ENCODE data around the gene ANO1. TPM values are rescaled to one million over a fixed set of nuclear protein-coding genes. Genes with fewer than 3 reads are reported as not detected.
A peak's percentile ranks its signal among the peaks of the same experiment; 100 is the strongest.

ANO1 gene
- total RNA-seq, 1 donor from 2014 or later, result 0.14 TPM

- peaks cover 7% of the 10 kb centered on the region for H3K27me3 ChIP-seq (ENCODE audit: insufficient read depth, low read length)
- H3K27me3 Mint-ChIP-seq (ENCODE audit: low read depth, unreplicated experiment), result peaks cover 57% of the 10 kb centered on the region
- no peak overlapping the region for H3K4me3 ChIP-seq (ENCODE audit: insufficient read depth, low read depth, low read length)
- H3K36me3 ChIP-seq (ENCODE audit: insufficient read depth, low read length), result no peaks in the 10 kb centered on the region
- no peak overlapping the region for H3K4me2 ChIP-seq (ENCODE audit: low read length)
- no peaks in the 10 kb centered on the region for H3K9me3 ChIP-seq (ENCODE audit: insufficient read depth, low read depth, low read length)
- H3K9me3 Mint-ChIP-seq (ENCODE audit: unreplicated experiment), result no peaks in the 10 kb centered on the region
- no peak overlapping the region for H3K27ac Mint-ChIP-seq (ENCODE audit: unreplicated experiment)
- DNase-seq (ENCODE audit: low read depth) (no peak), FAIRE-seq (no peak)
- no peak overlapping the region for H2AFZ ChIP-seq (ENCODE audit: low read depth, low read length)
- peaks cover 8% of the 10 kb centered on the region for H3K4me1 Mint-ChIP-seq (ENCODE audit: low read depth, unreplicated experiment)
- no peaks in the 10 kb centered on the region for H3K36me3 Mint-ChIP-seq (ENCODE audit: low read depth, unreplicated experiment)
- no peaks in the 10 kb centered on the region for H3K4me1 ChIP-seq (ENCODE audit: insufficient read depth, low read length)
- TF ChIP-seq EZH2 (IDR thresholded peaks at IDR 0.05; ENCODE audit: insufficient read depth, low read length), result no peak
- TF ChIP-seq CTCF (IDR thresholded peaks at IDR 0.05; ENCODE audit: insufficient read depth, low read depth, low read length), result no peak
- no peak overlapping the region for H3K9ac ChIP-seq (ENCODE audit: low read length)
- H3K79me2 ChIP-seq (ENCODE audit: insufficient read depth, low read length), result no peaks in the 10 kb centered on the region
- no peak overlapping the region for H3K4me3 Mint-ChIP-seq (ENCODE audit: unreplicated experiment)
- H3K27ac ChIP-seq (ENCODE audit: low read depth, low read length), result no peak overlapping the region
- H4K20me1 ChIP-seq (ENCODE audit: insufficient read depth, low read length), result no peaks in the 10 kb centered on the region
Measured at GRCh38 chr11:70147668-70148067, 69.6 kb downstream of the ANO1 start.

- no peaks in the 10 kb centered on the region for H3K36me3 Mint-ChIP-seq (ENCODE audit: low read depth, unreplicated experiment)
- H3K27ac ChIP-seq (ENCODE audit: low read depth, low read length), result no peak overlapping the region
- no peaks in the 10 kb centered on the region for H3K36me3 ChIP-seq (ENCODE audit: insufficient read depth, low read length)
- no peak for FAIRE-seq
- H3K27ac Mint-ChIP-seq (ENCODE audit: unreplicated experiment), result no peak overlapping the region
- no peaks in the 10 kb centered on the region for H3K9me3 ChIP-seq (ENCODE audit: insufficient read depth, low read depth, low read length)
- no peaks in the 10 kb centered on the region for H3K9me3 Mint-ChIP-seq (ENCODE audit: unreplicated experiment)
- H3K4me2 ChIP-seq (ENCODE audit: low read length), result no peak overlapping the region
- H3K9ac ChIP-seq (ENCODE audit: low read length), result no peak overlapping the region
- no peak overlapping the region for H3K4me3 ChIP-seq (ENCODE audit: insufficient read depth, low read depth, low read length)
- DNase-seq (ENCODE audit: low read depth), result no peak
- H4K20me1 ChIP-seq (ENCODE audit: insufficient read depth, low read length), result no peaks in the 10 kb centered on the region
- H3K27me3 Mint-ChIP-seq (ENCODE audit: low read depth, unreplicated experiment), result peaks cover 56% of the 10 kb centered on the region
- TF ChIP-seq EZH2 (IDR thresholded peaks at IDR 0.05; ENCODE audit: insufficient read depth, low read length) (no peak), CTCF (IDR thresholded peaks at IDR 0.05; ENCODE audit: insufficient read depth, low read depth, low read length) (no peak)
- no peaks in the 10 kb centered on the region for H3K4me1 ChIP-seq (ENCODE audit: insufficient read depth, low read length)
- H3K4me3 Mint-ChIP-seq (ENCODE audit: unreplicated experiment), result no peak overlapping the region
- no peaks in the 10 kb centered on the region for H3K79me2 ChIP-seq (ENCODE audit: insufficient read depth, low read length)
- H2AFZ ChIP-seq (ENCODE audit: low read depth, low read length), result no peak overlapping the region
- peaks cover 7% of the 10 kb centered on the region for H3K4me1 Mint-ChIP-seq (ENCODE audit: low read depth, unreplicated experiment)
- H3K27me3 ChIP-seq (ENCODE audit: insufficient read depth, low read length), result peaks cover 2% of the 10 kb centered on the region
Measured at GRCh38 chr11:70151671-70152070, 73.6 kb downstream of the ANO1 start.

GRCh38 chr11:70153133-70153727 is 75.1 kb downstream of the ANO1 start:
- Mint-ChIP-seq H3K36me3 (ENCODE audit: low read depth, unreplicated experiment) (no peaks in the 10 kb centered on the region), H3K27me3 (ENCODE audit: low read depth, unreplicated experiment) (peaks cover 43% of the 10 kb centered on the region), H3K4me3 (ENCODE audit: unreplicated experiment) (no peak overlapping the region), H3K27ac (ENCODE audit: unreplicated experiment) (no peak overlapping the region), H3K9me3 (ENCODE audit: unreplicated experiment) (no peaks in the 10 kb centered on the region), H3K4me1 (ENCODE audit: low read depth, unreplicated experiment) (peaks cover 7% of the 10 kb centered on the region)
- no peaks in the 10 kb centered on the region for H3K79me2 ChIP-seq (ENCODE audit: insufficient read depth, low read length)
- DNase-seq (ENCODE audit: low read depth), result peak; percentile 37
- no peak overlapping the region for H3K4me2 ChIP-seq (ENCODE audit: low read length)
- no peak overlapping the region for H3K9ac ChIP-seq (ENCODE audit: low read length)
- H3K9me3 ChIP-seq (ENCODE audit: insufficient read depth, low read depth, low read length), result no peaks in the 10 kb centered on the region
- no peak overlapping the region for H3K4me3 ChIP-seq (ENCODE audit: insufficient read depth, low read depth, low read length)
- no peaks in the 10 kb centered on the region for H3K4me1 ChIP-seq (ENCODE audit: insufficient read depth, low read length)
- TF ChIP-seq CTCF (IDR thresholded peaks at IDR 0.05; ENCODE audit: insufficient read depth, low read depth, low read length) (no peak), EZH2 (IDR thresholded peaks at IDR 0.05; ENCODE audit: insufficient read depth, low read length) (no peak)
- H3K36me3 ChIP-seq (ENCODE audit: insufficient read depth, low read length), result no peaks in the 10 kb centered on the region
- H3K27ac ChIP-seq (ENCODE audit: low read depth, low read length), result no peak overlapping the region
- no peaks in the 10 kb centered on the region for H4K20me1 ChIP-seq (ENCODE audit: insufficient read depth, low read length)
- no peaks in the 10 kb centered on the region for H3K27me3 ChIP-seq (ENCODE audit: insufficient read depth, low read length)
- FAIRE-seq, result no peak
- H2AFZ ChIP-seq (ENCODE audit: low read depth, low read length), result no peak overlapping the region
